ENCODE data around the gene TMEM209.
"Not testable (repeated sequence)": the region's sequence is repeated elsewhere in the genome, so short reads cannot be mapped to it uniquely, and the experiment has no call there.

Gene TMEM209

DNA sequence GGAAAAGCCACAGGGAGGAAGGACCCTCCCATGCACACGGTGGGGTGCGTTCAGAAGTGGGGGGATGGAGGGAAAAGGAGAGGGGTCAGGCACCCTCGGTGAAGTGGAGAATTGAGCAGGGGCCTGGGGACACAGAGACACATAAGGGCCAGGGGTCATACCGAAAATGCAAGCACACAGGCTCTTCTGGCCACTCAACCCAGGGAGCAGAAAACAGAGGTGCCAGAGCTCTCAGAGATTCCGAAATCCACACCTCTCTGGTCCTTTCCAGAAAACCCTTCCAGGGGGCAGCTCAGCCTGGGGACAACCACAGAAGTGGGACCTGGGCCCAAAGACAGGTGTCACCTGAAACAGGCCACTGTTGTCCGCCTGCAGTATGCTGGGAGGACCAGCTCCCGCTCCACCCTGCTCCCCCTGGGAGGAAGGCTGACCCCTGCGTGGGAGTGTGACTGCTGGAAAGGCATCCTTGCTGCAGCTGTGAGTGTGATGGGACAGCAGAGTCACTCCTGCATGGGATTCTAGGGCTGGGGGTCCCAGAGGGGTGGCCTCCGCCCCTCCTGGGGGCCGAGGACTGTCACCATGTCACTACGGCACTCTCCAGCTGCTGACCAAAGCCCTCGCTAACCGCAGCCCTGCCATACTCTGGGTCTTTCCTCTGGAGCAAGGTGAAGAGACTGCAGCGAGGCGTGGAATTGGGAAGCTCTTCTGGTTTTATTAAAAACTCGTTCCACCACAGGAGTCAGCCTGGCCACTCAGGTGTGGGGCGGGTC is 63.1 kb downstream of the TMEM209 start:
- DNase-seq, result no peak

DNA sequence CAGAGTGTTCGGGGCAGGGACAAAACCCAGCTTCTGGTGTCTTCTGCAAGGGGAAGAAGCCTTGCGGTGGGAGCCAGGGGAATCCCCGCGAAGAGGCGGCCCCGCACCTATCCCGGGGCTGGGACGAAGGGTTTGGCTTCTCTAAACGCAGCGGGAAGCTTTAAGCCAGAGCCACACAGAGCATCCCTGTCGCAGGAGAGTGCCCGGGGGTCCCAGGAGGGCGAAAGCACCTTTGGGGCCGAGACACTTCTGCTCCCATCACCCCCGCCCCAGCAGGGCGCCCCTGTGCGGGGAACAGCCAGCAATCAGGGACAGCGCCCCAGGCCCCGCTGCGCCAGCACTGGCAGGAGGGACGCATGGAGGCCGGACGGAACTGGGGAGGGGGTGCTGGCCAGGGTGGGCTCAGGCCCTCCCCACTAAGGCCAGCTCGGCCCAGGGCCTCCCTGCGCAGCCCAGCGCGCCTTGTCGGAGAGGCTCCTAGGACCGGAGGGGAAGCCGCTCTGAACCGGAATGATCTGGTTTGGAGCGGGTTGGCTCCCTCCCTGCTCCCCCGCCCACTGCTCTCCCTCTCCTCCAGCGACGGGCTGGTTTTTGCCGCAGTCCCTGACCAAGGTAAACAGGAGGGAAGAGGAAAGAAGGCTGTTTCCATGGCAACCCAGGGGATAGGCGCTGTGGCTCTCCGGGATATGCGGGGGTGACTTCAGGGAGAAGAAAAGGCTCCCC is 63.9 kb downstream of the TMEM209 start:
- peak; percentile 49 for DNase-seq

DNA sequence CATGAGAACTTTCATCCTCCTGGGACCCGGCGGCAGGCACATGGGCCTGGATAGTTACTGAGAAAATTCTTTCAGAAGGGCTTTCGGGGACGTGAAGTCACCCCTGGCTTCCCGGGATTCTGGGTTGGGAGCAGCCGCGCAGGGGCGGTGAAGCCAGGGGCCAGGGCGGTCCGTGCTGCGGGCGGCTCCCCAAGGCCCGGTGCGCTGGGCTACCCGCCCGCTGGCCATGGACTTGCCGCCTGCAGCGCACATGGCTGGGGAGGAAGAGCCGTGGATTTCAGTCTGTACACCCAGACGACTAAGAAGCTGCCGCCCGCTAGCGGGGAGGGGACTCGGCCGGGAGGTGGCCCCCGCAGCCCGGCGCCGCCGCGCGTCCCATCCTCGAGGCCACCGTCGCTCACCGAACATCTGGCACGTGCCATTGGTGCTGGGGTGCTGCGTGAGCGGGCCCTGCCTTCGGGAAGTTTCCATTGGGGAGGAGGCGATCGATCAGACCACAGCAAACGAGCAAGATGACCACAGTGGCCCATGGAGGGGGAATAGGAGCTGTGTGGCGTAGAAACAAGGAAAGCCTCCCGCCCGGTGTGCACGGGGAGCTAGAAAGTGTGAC is 64.5 kb downstream of the TMEM209 start:
- DNase-seq, result no peak

DNA sequence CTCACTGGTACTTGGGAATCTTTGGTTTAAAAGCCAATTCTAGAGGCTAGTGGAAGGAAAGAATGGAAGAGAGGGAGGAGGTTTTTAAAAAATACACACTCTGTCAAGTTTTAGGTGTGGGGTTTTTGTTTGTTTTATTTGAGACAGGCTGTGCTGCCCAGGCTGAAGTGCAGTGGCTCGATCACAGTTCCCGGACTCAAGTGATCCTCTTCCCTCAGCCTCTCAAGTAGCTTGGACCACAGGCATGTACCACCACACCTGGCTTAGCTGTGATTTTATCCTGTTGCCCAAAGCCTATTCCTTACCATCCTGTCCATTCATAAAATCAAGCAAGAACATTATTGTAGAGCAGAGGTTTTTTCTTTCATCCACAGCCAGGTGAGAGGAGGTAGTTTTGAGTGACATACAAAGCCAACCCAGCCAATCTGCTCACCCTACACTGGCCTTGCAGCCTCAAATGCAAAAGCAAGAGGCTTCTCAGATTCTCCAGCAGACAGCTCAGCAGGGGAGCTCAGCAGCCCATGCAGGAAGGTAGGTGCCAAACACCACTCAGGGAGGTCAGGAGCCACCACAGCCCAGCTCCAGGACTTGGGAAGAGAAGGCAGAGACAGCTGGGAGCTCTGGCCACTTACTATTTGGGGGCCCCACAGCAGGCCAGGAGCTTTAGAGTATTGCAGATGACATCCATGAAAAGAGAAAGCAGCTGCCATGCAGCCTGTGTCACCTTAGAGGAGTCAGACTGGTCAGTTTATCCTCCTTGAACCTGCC is 65.8 kb downstream of the TMEM209 start:
- no peak for DNase-seq

DNA sequence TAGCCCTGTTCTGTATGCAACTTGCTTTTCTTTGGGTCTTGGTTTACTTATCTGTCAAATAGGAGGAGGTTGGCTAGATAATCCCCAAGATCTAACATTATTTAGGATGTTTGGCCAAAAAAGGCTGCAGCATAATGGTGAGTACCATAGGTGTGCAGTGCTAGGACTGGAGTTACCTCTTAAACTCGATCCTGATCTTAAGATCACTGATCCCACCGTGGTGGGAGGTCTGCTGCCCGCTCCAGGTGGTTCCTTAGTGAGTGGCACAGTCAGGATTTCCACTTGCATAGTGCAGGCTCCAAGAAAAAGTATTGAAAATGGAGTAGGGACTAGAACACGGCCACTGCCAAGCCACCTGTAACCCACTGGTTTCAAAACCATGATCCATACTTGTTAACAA is 68.0 kb downstream of the TMEM209 start:
- no peak for DNase-seq

DNA sequence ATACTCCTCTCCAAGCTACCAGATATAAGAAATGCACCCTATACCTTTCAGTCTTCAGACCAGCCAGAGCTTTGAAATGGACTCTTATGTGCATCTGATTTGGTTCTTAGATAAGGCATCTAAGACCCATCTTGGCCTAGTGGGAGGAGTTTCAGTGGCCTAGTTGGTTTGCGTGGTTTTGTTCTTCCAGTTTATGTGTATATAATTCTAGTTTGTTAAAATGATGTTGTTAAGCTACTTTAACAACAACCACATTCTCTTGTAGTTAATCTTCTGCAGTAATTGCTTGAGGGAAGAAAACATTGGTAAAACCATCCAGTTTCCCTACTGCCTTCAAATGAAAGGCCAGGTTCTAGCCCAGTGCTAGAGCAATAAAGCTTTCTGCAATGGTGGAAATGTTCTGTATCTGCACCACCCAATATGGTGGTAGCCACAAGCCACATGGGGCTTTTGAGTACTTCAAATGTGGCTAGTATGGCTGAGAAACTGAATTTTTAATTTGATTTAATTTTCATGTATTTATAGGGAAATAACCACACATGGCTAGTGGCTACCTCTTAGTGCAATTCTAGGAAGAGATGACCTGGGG is 68.5 kb downstream of the TMEM209 start:
- DNase-seq, result no peak

DNA sequence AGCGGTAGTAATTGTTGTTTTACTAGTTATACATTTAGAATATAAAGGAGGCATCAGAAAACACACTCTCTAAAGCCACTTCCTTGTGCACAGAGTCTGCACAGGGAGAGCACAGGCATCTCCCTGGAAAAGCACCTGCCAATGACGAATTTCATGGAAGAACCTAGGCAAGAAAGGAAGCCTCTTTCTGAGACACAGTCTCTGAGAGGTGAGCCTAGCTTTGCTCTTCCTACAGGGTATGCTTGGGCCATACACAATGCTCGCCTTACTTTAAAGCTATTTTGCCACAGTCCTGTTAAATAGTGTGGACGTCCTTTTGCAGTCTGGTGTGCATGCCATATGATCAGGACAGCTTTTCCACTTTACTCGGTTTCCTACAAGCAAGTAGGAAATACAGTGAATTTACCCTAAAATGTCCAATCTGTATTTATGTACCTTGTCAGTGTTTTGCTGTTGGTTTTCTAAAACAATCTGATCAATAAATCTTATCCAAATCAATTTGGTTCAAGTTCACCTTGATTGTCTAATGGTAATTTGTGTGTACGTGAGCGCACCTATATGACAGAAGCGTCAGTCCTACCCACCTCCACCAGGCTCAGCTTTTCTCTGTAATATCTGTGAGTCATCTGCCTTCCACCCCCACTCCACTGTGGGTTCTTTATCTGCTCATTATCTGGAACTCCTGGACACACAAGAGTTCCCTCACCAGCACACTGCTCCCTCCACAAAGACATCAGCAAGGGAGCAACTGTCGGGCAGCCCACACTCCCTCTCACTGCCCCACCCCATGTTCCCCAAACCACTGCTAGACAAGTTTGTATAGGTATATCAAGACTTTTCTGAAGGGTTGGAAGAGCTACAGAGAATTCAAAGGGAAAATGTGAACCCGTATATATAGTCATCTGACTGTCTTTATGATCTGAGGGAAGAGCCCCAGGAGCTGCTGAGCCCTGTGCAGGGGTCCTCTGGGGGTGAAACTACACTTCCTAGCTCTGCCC is 69.7 kb downstream of the TMEM209 start:
- DNase-seq, result no peak

DNA sequence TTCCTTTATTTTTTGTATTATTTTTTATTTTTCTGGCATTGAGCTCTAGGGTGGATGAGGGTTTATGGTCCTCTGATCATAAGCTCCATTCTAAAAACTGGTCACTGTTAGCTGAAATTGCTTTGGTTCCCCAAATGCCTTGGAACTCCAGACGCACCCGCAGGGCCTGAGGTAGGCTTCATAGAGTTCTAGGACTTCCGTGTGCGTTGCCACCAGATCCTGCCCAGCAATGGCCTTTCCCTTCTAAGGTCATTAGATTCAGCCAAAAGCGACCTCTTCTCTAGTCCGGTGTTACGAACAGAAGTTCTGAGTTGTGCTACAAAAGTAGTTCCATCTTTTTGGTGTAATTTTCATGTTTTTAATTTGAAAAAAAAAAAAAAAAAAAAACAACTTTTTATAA is 70.5 kb downstream of the TMEM209 start:
- DNase-seq, result no peak

DNA sequence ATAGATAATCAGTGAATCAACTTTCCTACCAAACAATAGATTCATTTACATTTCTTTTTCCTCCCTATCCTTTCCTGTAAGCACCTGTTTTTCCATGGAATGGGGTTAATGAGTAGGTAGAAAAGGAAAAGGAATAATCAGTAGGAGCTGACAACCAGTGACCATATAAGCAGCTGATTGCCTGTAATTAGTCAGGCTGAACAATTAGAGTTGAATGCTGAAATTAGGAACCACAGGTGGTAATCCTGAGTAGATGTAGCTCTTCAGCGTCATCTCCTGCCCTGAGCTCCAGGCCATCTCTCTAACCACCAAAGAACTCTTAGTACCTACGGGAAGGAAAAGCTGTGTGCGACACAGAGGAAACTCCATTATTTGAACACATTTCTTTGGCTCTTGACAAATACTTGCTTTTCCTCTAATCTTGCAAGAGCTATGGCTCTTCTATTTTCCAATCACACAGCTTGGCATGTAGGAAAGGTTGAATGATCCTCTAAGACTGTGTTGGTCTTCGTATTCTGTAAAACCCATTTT is 71.0 kb downstream of the TMEM209 start:
- no peak for DNase-seq

DNA sequence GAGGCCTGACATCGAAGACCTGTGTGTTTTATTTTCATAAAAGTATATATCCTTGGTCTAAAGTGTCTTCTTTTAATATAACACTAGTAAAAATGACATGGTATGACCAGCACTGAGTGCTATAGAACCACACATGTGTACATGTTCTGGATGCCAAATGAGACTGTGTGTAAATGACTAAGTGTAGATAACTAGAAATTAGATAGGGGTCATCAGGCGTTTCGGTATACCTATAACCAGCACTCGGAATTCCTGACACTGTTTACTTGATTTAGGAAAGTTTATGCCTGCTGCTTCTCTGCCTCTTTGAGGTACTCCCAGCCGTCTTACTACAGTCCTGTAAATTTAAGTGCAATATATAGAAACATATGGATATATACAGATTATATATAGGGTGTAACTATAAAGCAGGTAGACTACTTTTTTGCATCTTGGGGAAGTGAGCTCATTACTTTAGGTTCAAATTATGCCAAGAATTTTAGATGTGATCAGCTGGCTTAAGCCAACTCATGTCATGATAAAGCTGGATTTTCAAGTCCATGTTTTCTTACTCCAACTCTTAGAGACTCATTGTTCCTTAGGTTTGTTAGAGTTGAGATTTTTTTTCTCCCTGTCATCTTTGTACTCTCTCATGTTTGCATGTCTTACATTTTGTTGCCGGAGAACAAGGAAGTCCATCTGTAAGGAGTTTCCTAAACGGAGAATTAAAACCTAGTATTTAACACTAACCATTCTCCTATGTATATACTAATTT is 72.0 kb downstream of the TMEM209 start:
- no peak for DNase-seq

DNA sequence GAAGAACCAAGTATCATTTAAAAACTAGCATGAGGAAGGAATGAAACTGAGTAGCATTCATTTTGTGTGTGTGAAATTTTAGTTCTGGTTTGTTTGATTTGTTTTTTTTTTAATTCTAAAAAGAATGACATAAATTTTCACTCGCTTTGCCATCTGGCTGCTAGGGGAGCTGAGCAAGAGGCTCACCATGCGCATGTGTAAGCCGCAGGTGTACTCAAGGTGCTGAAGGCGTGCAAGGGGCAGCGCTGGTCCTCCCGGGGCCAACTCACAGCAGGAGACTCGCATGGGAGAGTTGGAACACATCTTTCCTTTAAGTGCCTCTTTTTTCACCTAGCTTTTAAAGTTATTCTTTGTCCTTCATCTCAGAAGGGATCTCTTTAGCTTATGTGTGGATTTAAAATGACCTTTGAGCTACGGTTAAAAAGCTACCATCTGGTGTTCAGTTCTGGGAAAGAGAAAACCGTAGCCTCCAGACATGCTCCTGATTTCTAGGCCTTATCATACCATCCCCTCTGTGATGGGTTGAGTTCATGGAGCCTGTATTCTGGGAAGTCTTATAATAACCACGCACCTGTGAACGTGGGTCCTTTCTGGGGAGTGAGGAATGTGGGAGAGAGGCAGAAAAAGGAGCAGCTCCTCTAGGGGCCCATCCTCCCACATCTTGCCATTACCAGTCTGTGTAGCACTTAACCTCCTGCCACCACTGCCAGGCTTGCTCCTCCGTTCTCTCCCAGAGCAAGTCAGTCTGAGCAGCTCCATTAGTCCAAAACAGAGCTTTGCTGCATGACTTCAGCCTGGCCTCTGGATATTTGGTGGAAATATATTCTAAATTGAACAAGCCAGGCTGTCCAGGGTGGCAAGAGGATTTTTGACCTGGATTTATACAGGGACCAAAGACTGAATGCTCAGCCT is 73.0 kb downstream of the TMEM209 start:
- DNase-seq, result no peak

DNA sequence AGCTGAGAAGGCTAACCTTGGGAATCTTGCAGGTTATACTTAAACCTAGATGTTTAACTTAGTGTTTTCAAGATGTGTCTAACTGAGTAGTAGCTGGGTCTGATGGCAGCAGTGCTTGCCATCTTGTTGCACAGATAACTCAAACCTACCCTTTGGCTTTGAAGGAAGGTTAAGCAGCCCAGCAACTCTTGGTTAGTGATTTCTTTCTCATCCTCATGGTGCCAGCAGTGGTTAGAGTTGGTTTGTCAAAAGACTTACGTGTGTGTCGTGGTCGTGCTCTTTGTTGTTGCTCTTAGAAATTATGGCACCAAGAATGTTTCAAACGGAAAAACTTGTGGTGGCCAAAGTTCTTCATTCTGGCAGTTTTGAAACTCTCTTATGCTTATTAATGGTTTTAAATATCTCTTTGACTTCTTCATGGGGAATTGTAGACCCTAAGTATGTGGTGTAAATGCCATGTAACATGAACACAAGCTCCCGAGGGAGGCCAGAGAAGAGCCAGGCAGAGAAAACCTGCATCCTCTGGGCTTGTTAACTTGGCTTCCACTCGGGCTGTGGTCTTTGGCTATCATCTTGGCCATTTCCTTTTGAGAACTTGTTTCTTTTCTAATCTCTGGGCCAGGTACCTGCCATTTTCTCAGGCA is 73.9 kb downstream of the TMEM209 start:
- no peak for DNase-seq

DNA sequence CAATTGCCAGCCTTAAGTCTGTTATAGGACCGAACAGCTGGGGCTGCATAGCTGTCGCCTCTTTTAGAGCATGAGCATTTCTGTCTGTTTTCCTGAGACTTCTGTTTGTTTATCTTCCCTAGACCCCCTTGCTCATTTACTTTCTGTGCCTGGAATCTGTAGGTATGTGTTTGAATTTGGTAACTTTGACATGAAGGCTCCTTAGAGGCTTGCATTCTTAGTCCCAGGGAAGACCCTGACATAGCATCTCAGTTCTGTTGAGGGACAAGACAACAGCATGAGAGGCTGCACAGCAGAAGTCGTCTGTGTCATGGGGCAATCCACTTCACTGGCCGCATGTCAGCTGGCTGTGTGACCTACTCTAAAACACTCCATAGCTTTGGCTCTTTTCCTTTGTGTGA is 76.2 kb downstream of the TMEM209 start:
- DNase-seq, result no peak

DNA sequence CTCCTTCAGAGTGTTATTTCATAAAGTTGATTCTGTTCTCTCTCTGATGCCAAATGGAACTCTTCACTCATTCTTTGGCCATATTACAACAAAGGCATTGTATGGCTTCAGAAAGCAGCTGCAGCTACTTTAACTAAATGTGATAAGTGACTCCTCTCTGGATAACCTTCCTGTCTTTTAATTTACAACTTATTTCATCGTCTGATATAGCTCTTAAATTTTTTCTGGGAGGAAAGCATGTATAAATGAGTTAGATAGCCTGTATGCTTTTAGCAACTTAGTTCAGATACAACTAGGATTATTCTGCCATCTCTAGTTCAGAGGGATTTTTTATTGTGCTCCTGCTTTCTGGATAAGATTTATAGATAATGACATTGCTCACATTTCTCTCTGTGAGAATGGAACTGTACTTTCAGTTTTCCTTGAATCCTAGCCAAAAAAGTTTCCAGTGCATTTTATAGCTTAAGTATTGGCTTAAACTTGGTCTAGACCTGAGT is 77.3 kb downstream of the TMEM209 start:
- no peak for DNase-seq

DNA sequence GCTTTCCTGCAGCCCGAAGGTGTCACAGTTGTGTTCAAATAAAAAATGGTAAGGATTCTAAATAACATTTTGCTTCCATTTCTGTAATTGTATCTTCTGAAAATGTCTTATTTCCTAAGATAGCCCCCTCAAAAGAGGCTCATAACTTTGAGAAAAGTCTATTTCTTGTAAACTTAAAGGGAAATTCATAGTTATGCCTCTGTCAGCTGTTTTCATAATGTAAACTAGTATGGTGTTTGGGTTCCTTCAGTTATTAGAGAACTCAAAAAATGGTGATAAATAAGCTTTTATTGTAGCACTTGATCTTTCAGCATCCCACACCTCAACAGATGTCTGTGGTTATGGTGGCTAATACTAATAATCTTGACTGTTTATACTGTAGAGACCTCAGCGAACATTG is 77.8 kb downstream of the TMEM209 start:
- DNase-seq, result no peak

DNA sequence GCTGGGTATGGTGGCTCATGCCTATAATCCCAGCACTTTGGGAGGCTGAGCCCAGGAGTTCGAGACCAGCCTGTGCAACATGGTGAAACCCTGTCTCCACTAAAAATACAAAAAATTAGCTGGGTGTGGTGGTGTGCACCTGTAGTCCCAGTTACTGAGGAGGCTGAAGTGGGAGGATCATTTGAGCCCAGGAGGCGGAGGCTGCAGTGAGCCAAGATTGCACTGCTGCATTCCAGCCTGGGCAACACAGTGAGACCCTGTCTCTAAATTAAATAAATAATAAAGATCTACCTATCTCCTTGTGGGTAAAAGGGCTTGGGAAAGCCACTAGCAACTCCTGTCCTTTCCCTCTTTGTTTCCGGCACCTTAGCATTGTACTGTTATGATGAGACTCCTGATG is 78.4 kb downstream of the TMEM209 start:
- DNase-seq, result not testable (repeated sequence)

DNA sequence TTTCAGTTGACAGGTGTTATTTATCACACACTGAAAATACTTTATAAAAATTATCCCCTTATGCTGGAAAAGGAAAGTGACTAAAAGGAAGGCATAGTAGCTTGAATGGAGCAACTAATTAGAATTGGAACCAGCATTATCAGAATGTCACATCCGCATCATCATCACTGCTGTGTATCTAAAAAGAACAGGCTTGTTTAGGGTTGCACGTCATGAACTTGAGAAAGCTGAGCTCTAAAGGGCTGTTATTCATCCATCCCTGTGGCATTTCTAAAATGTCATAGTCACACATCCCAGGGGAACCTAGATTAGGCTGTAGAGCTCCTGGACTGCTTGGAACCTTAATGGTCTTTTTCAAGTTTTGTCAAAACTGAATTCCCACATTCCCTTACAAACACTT is 80.5 kb downstream of the TMEM209 start:
- no peak for DNase-seq

DNA sequence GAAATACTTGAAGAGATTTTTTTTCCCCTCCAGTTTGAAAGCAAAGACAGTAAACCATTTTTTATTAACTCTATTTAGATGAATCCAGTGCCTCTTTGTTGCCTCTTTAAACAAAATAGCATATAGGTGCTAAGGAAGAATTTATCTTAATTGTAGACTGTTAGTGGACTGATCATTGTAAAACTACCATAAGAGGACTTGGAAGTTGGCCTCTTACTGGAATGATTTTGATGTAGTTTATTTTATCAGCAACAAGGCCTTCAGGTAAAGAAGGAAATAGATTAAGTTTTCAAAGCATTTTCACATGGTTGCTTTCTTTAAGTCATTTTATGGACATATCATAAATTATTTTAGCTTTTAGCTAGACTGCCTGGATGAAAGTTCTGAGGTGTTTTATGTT is 81.7 kb downstream of the TMEM209 start:
- no peak for DNase-seq

DNA sequence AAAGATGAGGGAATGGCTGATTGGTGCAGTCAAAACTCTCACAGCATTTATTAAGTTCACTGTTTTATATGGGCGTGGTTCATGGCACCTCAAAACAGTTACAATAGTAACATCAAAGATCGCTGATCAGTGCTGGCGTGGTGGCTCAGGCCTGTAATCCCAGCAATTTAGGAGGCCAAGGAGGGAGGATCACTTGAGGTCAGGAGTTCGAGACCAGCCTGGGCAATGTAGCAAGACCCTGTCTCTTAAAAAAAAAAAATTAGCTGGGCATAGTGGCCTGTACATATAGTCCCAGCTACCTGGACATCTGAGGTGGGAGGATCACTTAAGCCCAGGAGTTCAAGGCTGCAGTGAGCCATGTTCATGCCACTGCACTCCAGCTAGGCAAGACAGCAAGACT is 86.4 kb downstream of the TMEM209 start:
- no peak for DNase-seq

Measured in CD4-positive, alpha-beta T cell treated with Interleukin-6 for 4 hours (primary cell).